IMR-90 (cell line): Measurements from ENCODE around the gene PCDHGC5. TPM values are rescaled to one million over a fixed set of nuclear protein-coding genes. Genes with fewer than 3 reads are reported as not detected.

Experiments
- ATAC-seq: fragments of 200-7000 bp; cut with Tn5 transposase; 2 replicates; pipeline ENCODE4 v1.9.1; 2020; ENCODE audit warnings: low read depth, mild to moderate bottlenecking, moderate library complexity
- BruUV-seq: library from RNA; stranded (reverse); fragments of 400-500 nt; replicated peaks from 2 replicates; lab custom pipeline; 2021; lab: Mats Ljungman, UMichigan
- CTCF ChIA-PET: fragments of 300-600 bp; formaldehyde crosslinking; extraction: SDS; loops from one replicate; lab custom pipeline; 2021; ENCODE audit warnings: antibody characterized with exemption; lab: Yijun Ruan, JAX
- POLR2A ChIA-PET: fragments of 300-600 bp; sonication (Branson Sonifier 250); formaldehyde crosslinking; loops from one replicate; lab custom pipeline; 2022; ENCODE audit warnings: antibody characterized with exemption; ENCODE audit not compliant: unreplicated experiment; lab: Charles Lee
- DNase-seq: peaks from one replicate; pipeline ENCODE4 v3.0.0; 2013
- H2AFZ ChIP-seq: replicated peaks from 2 replicates; pipeline ENCODE3; 2013; ENCODE audit warnings: low read length, mild to moderate bottlenecking; ENCODE audit not compliant: poor library complexity
- H2AK5ac ChIP-seq: 2 replicates; pipeline ENCODE4 v1.6.1; 2013; ENCODE audit warnings: low read depth, low read length, inconsistent platforms
- H2AK9ac ChIP-seq: replicated peaks from 2 replicates; pipeline ENCODE3; 2013; ENCODE audit warnings: mild to moderate bottlenecking, low read depth, low read length, moderate library complexity; ENCODE audit not compliant: poor library complexity
- H2BK120ac ChIP-seq: 2 replicates; pipeline ENCODE4 v1.6.1; 2013; ENCODE audit warnings: low read depth, low read length, inconsistent platforms
- H2BK15ac ChIP-seq: 3 replicates; pipeline ENCODE4 v1.6.1; 2013; ENCODE audit warnings: low read depth, low read length, inconsistent platforms
- H2BK20ac ChIP-seq: 2 replicates; pipeline ENCODE4 v1.6.1; 2013; ENCODE audit warnings: low read depth, mild to moderate bottlenecking, inconsistent platforms, low read length, moderate library complexity
- H2BK5ac ChIP-seq: 2 replicates; pipeline ENCODE4 v1.6.1; 2013; ENCODE audit warnings: mild to moderate bottlenecking, low read depth, low read length, inconsistent platforms; ENCODE audit not compliant: poor library complexity, severe bottlenecking
- H3K14ac ChIP-seq: replicated peaks from 2 replicates; pipeline ENCODE4 v1.6.1; 2013; ENCODE audit warnings: low read depth, low read length, inconsistent platforms
- H3K18ac ChIP-seq: 2 replicates; pipeline ENCODE4 v1.6.1; 2013; ENCODE audit warnings: low read depth, low read length, control low read depth
- H3K23ac ChIP-seq: 2 replicates; pipeline ENCODE4 v1.6.1; 2013; ENCODE audit warnings: low read depth, low read length, inconsistent platforms
- H3K27ac ChIP-seq: 2 replicates; pipeline ENCODE4 v1.5.1; 2013; ENCODE audit warnings: mild to moderate bottlenecking, control low read depth, low read length; ENCODE audit not compliant: insufficient read depth
- H3K27me3 ChIP-seq: 2 replicates; pipeline ENCODE4 v1.6.1; 2013; ENCODE audit warnings: low read length; ENCODE audit not compliant: control insufficient read depth, insufficient read depth
- H3K36me3 ChIP-seq: 2 replicates; pipeline ENCODE4 v1.6.1; 2013; ENCODE audit warnings: low read length, mixed read lengths; ENCODE audit not compliant: control insufficient read depth, insufficient read depth
- H3K4ac ChIP-seq: 2 replicates; pipeline ENCODE4 v1.6.1; 2013; ENCODE audit warnings: low read depth, low read length, inconsistent platforms
- H3K4me1 ChIP-seq: 2 replicates; pipeline ENCODE4 v1.6.1; 2013; ENCODE audit warnings: low read length, mixed read lengths; ENCODE audit not compliant: control insufficient read depth, insufficient read depth
- H3K4me2 ChIP-seq: 2 replicates; pipeline ENCODE4 v1.6.1; 2013; ENCODE audit warnings: low read depth, mild to moderate bottlenecking, control low read depth, low read length, moderate library complexity
- H3K4me3 ChIP-seq: 2 replicates; pipeline ENCODE4 v1.5.1; 2013; ENCODE audit warnings: low read depth, mild to moderate bottlenecking, control low read depth, low read length, moderate library complexity; ENCODE audit not compliant: insufficient read depth
- H3K56ac ChIP-seq: 2 replicates; pipeline ENCODE4 v1.6.1; 2013; ENCODE audit warnings: low read length, inconsistent platforms; ENCODE audit not compliant: insufficient read depth; ENCODE audit errors: extremely low read depth
- H3K79me1 ChIP-seq, 2 experiments: 2 replicates each; pipeline ENCODE4 v1.6.1; 2013; ENCODE audit warnings: low read length in 2 of 2, inconsistent platforms in 1 of 2, low read depth in 1 of 2
- H3K9ac ChIP-seq: 2 replicates; pipeline ENCODE4 v1.6.1; 2013; ENCODE audit warnings: low read depth, low read length, control low read depth
- H3K9me1 ChIP-seq: 2 replicates; pipeline ENCODE4 v1.6.1; 2013; ENCODE audit warnings: low read length, inconsistent platforms; ENCODE audit not compliant: insufficient read depth
- H3K9me3 ChIP-seq: 2 replicates; pipeline ENCODE4 v1.6.1; 2013; ENCODE audit warnings: low read length; ENCODE audit not compliant: control insufficient read depth, insufficient read depth
- H4K20me1 ChIP-seq: 2 replicates; pipeline ENCODE4 v1.6.1; 2013; ENCODE audit warnings: low read length, inconsistent platforms; ENCODE audit not compliant: insufficient read depth
- H4K5ac ChIP-seq: 2 replicates; pipeline ENCODE4 v1.6.1; 2013; ENCODE audit warnings: mild to moderate bottlenecking, low read depth, low read length, control low read depth
- H4K8ac ChIP-seq, 2 experiments: 2 replicates each; pipeline ENCODE4 v1.6.1; 2013; ENCODE audit warnings: low read depth in 2 of 2, low read length in 2 of 2, control low read depth in 1 of 2, inconsistent platforms in 1 of 2
- H4K91ac ChIP-seq: 2 replicates; pipeline ENCODE4 v1.6.1; 2013; ENCODE audit warnings: low read depth, low read length, inconsistent platforms; ENCODE audit not compliant: insufficient read depth
- RAD21 ChIP-seq: IDR thresholded peaks from 2 replicates; pipeline ENCODE4 v1.6.1; 2012; ENCODE audit warnings: low read length, improper control_type of control experiment
- WGBS, 2 experiments: methylation state at CpG; one replicate each; pipeline versions ENCODE4 v1.1.5 to v1.1.7; 2013; ENCODE audit warnings: missing lambda C conversion rate in 2 of 2; ENCODE audit not compliant: insufficient read length in 1 of 2; ENCODE audit errors: extremely low coverage in 2 of 2; 5-methylcytosine and 5-hydroxymethylcytosine counted together
- dilution Hi-C: fragments of 300-500 bp; cut with HindIII; formaldehyde crosslinking; loops from one replicate; pipeline ENCODE4 v1.14.3; 2018; ENCODE audit warnings: low sequenced_read_pairs; ENCODE audit not compliant: unreplicated experiment
- in situ Hi-C: fragments of 300-500 bp; cut with MboI; formaldehyde crosslinking; loops from 3 replicates; pipeline ENCODE4 v1.14.3; 2019; ENCODE audit warnings: low sequenced_read_pairs, inconsistent platforms, mixed read lengths
- intact Hi-C: fragments of 100-400 bp; cut with micrococcal nuclease; formaldehyde crosslinking; loops from 2 replicates; pipeline ENCODE4 v1.10.0; 2022
- polyA plus RNA-seq, 3 experiments: library from polyadenylated mRNA; depleted of rRNA; stranded (reverse); fragments of >200 nt; gene quantifications; 2 replicates each; pipeline ENCODE4 v1.2.3, GENCODE V29; 2012; ENCODE audit warnings: low replicate concordance in 1 of 3
- total RNA-seq: library from RNA; depleted of rRNA; stranded (reverse); fragments of >200 nt; gene quantifications from 2 replicates; pipeline ENCODE4 v1.2.3, GENCODE V29; 2012
- TF ChIP-seq, protein P1 (sequence below): conservative IDR thresholded peaks from 2 replicates; pipeline ENCODE4 v1.5.1; 2012; ENCODE audit warnings: mild to moderate bottlenecking, low read depth, low read length, improper control_type of control experiment

Gene PCDHGC5
- total and polyA plus RNA-seq, 2 of the 4 experiments (the other 2 are of a cell fraction): 2.9 to 3.8 TPM

- in situ Hi-C loops (no loop called here), intact Hi-C loops (no loop called here), dilution Hi-C loops (no loop called here)
- Histone ChIP-seq H2BK20ac (peak overlapping the region; percentile 13; the same call in 1 of the 2 replicates), H3K23ac (peak overlapping the region; percentile 36; the same call in 1 of the 2 replicates), H3K4me2 (no peak overlapping the region), H3K18ac (peak overlapping the region; percentile 24; the same call in 1 of the 2 replicates), H3K14ac (0 out of 2 replicates have a peak overlapping the region, but pooled peaks have one; percentile 11), H3K9me3 (no peaks in the 10 kb centered on the region), H3K27me3 (no peaks in the 10 kb centered on the region), H3K9me1 (peaks cover 42% of the 10 kb centered on the region), H3K27ac (peak overlapping the region; percentile 30; the same call in 1 of the 2 replicates), H3K4me1 (peaks cover 60% of the 10 kb centered on the region), H2AK9ac (peak overlapping the region; percentile 46), H3K36me3 (peaks cover 12% of the 10 kb centered on the region), H4K20me1 (no peaks in the 10 kb centered on the region), H4K91ac (0 out of 2 replicates have a peak overlapping the region, but pooled peaks have one; percentile 5), H3K9ac (no peak overlapping the region; the same call in 1 of the 2 replicates), H2AFZ (no peak overlapping the region), H2BK5ac (peak overlapping the region; percentile 10), H3K4me3 (no peak overlapping the region), H4K5ac (no peak overlapping the region; the same call in 1 of the 2 replicates), H3K56ac (no peak overlapping the region), H2AK5ac (peak overlapping the region; percentile 77; the same call in 1 of the 2 replicates), H4K8ac (peak overlapping the region in 1 of 2 experiments; percentile 20; a peak in 1 of 4 replicates), H2BK15ac (no peak overlapping the region; the same call in 2 of the 3 replicates), H2BK120ac (peak overlapping the region; percentile 67; the same call in 1 of the 2 replicates), H3K4ac (peak overlapping the region; percentile 60; the same call in 1 of the 2 replicates), H3K79me1 (peaks cover 8 to 56% of the 10 kb centered on the region in 2 experiments)
- DNase-seq: no peak
- POLR2A ChIA-PET: no interaction called here
- no peak for TF ChIP-seq RAD21
- TF ChIP-seq, protein P1, sequence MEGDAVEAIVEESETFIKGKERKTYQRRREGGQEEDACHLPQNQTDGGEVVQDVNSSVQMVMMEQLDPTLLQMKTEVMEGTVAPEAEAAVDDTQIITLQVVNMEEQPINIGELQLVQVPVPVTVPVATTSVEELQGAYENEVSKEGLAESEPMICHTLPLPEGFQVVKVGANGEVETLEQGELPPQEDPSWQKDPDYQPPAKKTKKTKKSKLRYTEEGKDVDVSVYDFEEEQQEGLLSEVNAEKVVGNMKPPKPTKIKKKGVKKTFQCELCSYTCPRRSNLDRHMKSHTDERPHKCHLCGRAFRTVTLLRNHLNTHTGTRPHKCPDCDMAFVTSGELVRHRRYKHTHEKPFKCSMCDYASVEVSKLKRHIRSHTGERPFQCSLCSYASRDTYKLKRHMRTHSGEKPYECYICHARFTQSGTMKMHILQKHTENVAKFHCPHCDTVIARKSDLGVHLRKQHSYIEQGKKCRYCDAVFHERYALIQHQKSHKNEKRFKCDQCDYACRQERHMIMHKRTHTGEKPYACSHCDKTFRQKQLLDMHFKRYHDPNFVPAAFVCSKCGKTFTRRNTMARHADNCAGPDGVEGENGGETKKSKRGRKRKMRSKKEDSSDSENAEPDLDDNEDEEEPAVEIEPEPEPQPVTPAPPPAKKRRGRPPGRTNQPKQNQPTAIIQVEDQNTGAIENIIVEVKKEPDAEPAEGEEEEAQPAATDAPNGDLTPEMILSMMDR: no peak
- BruUV-seq: no TSS peak
- WGBS, 2 experiments: no CpG with 5 or more reads among the region's 8 CpGs
- CTCF ChIA-PET: interaction anchor here (1.6 to 1.8 kb wide), 2 partner anchors 41 to 47 kb away, joined by 4 to 6 read pairs; partner anchors contain the start of gene PCDHGC3
- ATAC-seq: no peak
Measured at GRCh38 chr5:141516672-141517025, 27.8 kb downstream of the PCDHGC5 start.
